Activated CD4-positive, alpha-beta memory T cell treated with anti-CD3 and anti-CD28 coated beads for 36 hours (primary cell): ENCODE measurements around the gene CDHR5. TPM values are rescaled to one million over a fixed set of nuclear protein-coding genes. Genes with fewer than 3 reads are reported as not detected.

ENCODE experiments used
- microRNA-seq: library from miRNA; unstranded; fragments of <30 nt; microRNA quantifications from one replicate; pipeline ENCODE4 v1.2.0, GENCODE V29; 2022; ENCODE audit warnings: borderline number of aligned reads, borderline microRNAs expressed, borderline replicate concordance
- total RNA-seq, 2 experiments: library from RNA; stranded (reverse); gene quantifications; one replicate each; pipeline ENCODE4 v1.2.3, GENCODE V29; 2021

CDHR5 gene
- total RNA-seq, 2 experiments from 2014 or later, result not detected

Small RNA genes lying within 50 kb of the gene (microRNA-seq; reads per million reads assigned to microRNA genes)
- gene MIR210, result 388 reads per million, percentile 80 among the genes with 10 or more reads in this experiment

Other genes starting within 250 kb of the CDHR5 start
- gene PKP3, start 230.7 kb downstream of the CDHR5 start, total RNA-seq, result under 1 TPM in 1 of 2 experiments, not detected in 1; 0.40 TPM
- gene SIGIRR, start 210.0 kb downstream of the CDHR5 start, total RNA-seq, result 10 to 100 TPM; 55.0 to 57.2 TPM
- 10 to 100 TPM; 41.7 to 45.6 TPM for gene ANO9, start 182.9 kb downstream of the CDHR5 start, total RNA-seq
- gene PTDSS2, start 174.7 kb downstream of the CDHR5 start, total RNA-seq, result 10 to 100 TPM; 15.0 to 16.7 TPM
- gene RNH1, start 117.7 kb downstream of the CDHR5 start, total RNA-seq, result 100 to 1,000 TPM; 127 to 134 TPM
- gene HRAS, start 89.4 kb downstream of the CDHR5 start, total RNA-seq, result 10 to 100 TPM; 39.8 to 42.0 TPM
- 1 to 10 TPM; 1.3 to 1.6 TPM for gene LRRC56, start 87.4 kb downstream of the CDHR5 start, total RNA-seq
- gene LMNTD2, start 64.2 kb downstream of the CDHR5 start, total RNA-seq, result 1 to 10 TPM; 3.1 to 3.9 TPM
- 10 to 100 TPM; 18.8 to 21.9 TPM for gene RASSF7, start 64.0 kb downstream of the CDHR5 start, total RNA-seq
- gene PHRF1, start 48.5 kb downstream of the CDHR5 start, total RNA-seq, result 10 to 100 TPM; 32.4 to 33.5 TPM
- gene IRF7, start 9.0 kb downstream of the CDHR5 start, total RNA-seq, result 10 to 100 TPM; 79.9 to 80.7 TPM
- gene SCT, start 2.2 kb upstream of the CDHR5 start, total RNA-seq, result not detected
- gene DRD4, start 12.3 kb upstream of the CDHR5 start, total RNA-seq, result under 1 TPM; 0.21 to 0.39 TPM
- 10 to 100 TPM; 41.5 to 50.5 TPM for gene DEAF1, start 70.3 kb upstream of the CDHR5 start, total RNA-seq
- gene TMEM80, start 70.9 kb upstream of the CDHR5 start, total RNA-seq, result 1 to 10 TPM; 9.5 to 9.8 TPM
- 10 to 100 TPM; 12.4 to 12.6 TPM for gene EPS8L2, start 81.3 kb upstream of the CDHR5 start, total RNA-seq
- 100 to 1,000 TPM; 284 to 296 TPM for gene TALDO1, start 122.5 kb upstream of the CDHR5 start, total RNA-seq
- 10 to 100 TPM; 36.6 to 39.1 TPM for gene GATD1, start 152.5 kb upstream of the CDHR5 start, total RNA-seq
- 1 to 10 TPM in 1 of 2 experiments, under 1 TPM in 1; 0.68 to 1.1 TPM for gene CEND1, start 165.1 kb upstream of the CDHR5 start, total RNA-seq
- 10 to 100 TPM; 28.4 to 32.2 TPM for gene SLC25A22, start 173.3 kb upstream of the CDHR5 start, total RNA-seq
- 10 to 100 TPM; 28.3 to 32.1 TPM for gene PIDD1, start 180.3 kb upstream of the CDHR5 start, total RNA-seq
- gene RPLP2, start 185.0 kb upstream of the CDHR5 start, total RNA-seq, result 1,000 to 10,000 TPM; 2,941 to 2,963 TPM
- gene PNPLA2, start 194.0 kb upstream of the CDHR5 start, total RNA-seq, result 10 to 100 TPM; 33.2 to 35.0 TPM
- gene CRACR2B, start 203.0 kb upstream of the CDHR5 start, total RNA-seq, result 1 to 10 TPM; 1.8 to 2.3 TPM
- gene CD151, start 208.0 kb upstream of the CDHR5 start, total RNA-seq, result 10 to 100 TPM; 40.2 to 40.9 TPM
- gene POLR2L, start 217.6 kb upstream of the CDHR5 start, total RNA-seq, result 10 to 100 TPM; 70.4 to 74.0 TPM
- 1 to 10 TPM; 5.2 to 5.3 TPM for gene TSPAN4, start 217.9 kb upstream of the CDHR5 start, total RNA-seq